CD14-positive monocyte (primary cell): ENCODE measurements around the gene ZNF689. TPM values are rescaled to one million over a fixed set of nuclear protein-coding genes. Genes with fewer than 3 reads are reported as not detected.

Source experiments
- DNase-seq, 3 donors: peaks; one replicate each; pipeline ENCODE4 v3.0.0-alpha.2; 2011 to 2022
- H2AFZ ChIP-seq: 2 replicates; pipeline ENCODE4 v1.6.0; 2012; ENCODE audit warnings: mild to moderate bottlenecking, low read depth, low read length, inconsistent platforms; ENCODE audit not compliant: insufficient read depth, poor library complexity, severe bottlenecking
- H3K27ac ChIP-seq, 2 donors: 1 replicate in 1 of 2; 2 replicates in 1 of 2; pipeline ENCODE4 v1.5.1; 2012 to 2013; ENCODE audit warnings: low read length in 2 of 2, control low read depth in 1 of 2, inconsistent platforms in 1 of 2, low read depth in 1 of 2, mild to moderate bottlenecking in 1 of 2
- H3K27me3 ChIP-seq, 2 donors: one replicate each; pipeline versions ENCODE4 v1.6.0 to v1.6.1; 2011 to 2013; ENCODE audit warnings: low read length in 2 of 2; ENCODE audit not compliant: control insufficient read depth in 2 of 2, insufficient read depth in 2 of 2
- H3K36me3 ChIP-seq, 2 donors: replicated peaks in 1 of 2; 1 replicate in 1 of 2; 2 replicates in 1 of 2; pipeline versions ENCODE4 v1.5.1 to v1.6.1; 2012 to 2013; ENCODE audit warnings: low read length in 2 of 2, control low read depth in 1 of 2, inconsistent platforms in 1 of 2, mild to moderate bottlenecking in 1 of 2; ENCODE audit not compliant: insufficient read depth in 2 of 2, control insufficient read depth in 1 of 2
- H3K4me1 ChIP-seq, 2 donors: 1 replicate in 1 of 2; 2 replicates in 1 of 2; pipeline versions ENCODE4 v1.5.1 to v1.6.1; 2012 to 2013; ENCODE audit warnings: low read length in 2 of 2, control low read depth in 1 of 2, inconsistent platforms in 1 of 2, mild to moderate bottlenecking in 1 of 2, moderate library complexity in 1 of 2; ENCODE audit not compliant: insufficient read depth in 2 of 2, control insufficient read depth in 1 of 2
- H3K4me2 ChIP-seq: replicated peaks from 2 replicates; pipeline ENCODE3; 2012; ENCODE audit warnings: low read length, moderate library complexity, mild to moderate bottlenecking; ENCODE audit not compliant: poor library complexity, severe bottlenecking; ENCODE audit errors: extremely low read depth
- H3K4me3 ChIP-seq, 3 experiments: fragments of 200-600 bp in 1 of 3; sonication (generic) in 1 of 3; replicated peaks in 1 of 3; 1 replicate in 2 of 3; 2 replicates in 1 of 3; pipeline ENCODE4 v1.5.1; 2011 to 2013; ENCODE audit warnings: low read length in 3 of 3, mild to moderate bottlenecking in 3 of 3, control low read depth in 2 of 3, low read depth in 2 of 3, inconsistent platforms in 1 of 3, moderate library complexity in 1 of 3
- H3K79me2 ChIP-seq: 2 replicates; pipeline ENCODE4 v1.6.0; 2012; ENCODE audit warnings: mild to moderate bottlenecking, control low read depth, inconsistent platforms, low read length, moderate library complexity; ENCODE audit not compliant: insufficient read depth
- H3K9ac ChIP-seq: 2 replicates; pipeline ENCODE4 v1.6.0; 2017; ENCODE audit warnings: low read length, mild to moderate bottlenecking; ENCODE audit not compliant: insufficient read depth, poor library complexity, severe bottlenecking
- H3K9me3 ChIP-seq, 2 donors: replicated peaks in 1 of 2; 1 replicate in 1 of 2; 2 replicates in 1 of 2; pipeline versions ENCODE4 v1.5.1 to v1.6.1; 2012 to 2013; ENCODE audit warnings: low read length in 2 of 2, control low read depth in 1 of 2; ENCODE audit not compliant: control insufficient read depth in 1 of 2, insufficient read depth in 1 of 2
- H4K20me1 ChIP-seq: 2 replicates; pipeline ENCODE4 v1.6.0; 2012; ENCODE audit warnings: mild to moderate bottlenecking, low read length, control low read depth, moderate library complexity; ENCODE audit not compliant: insufficient read depth
- H3K27ac Mint-ChIP-seq, 7 donors: one replicate each; pipeline ENCODE4 v1.8.0; 2020; ENCODE audit warnings: mild to moderate bottlenecking in 7 of 7, mixed read lengths in 7 of 7, moderate library complexity in 6 of 7, inconsistent platforms in 2 of 7
- H3K27me3 Mint-ChIP-seq, 3 donors: one replicate each; pipeline ENCODE4 v1.8.0; 2021 to 2022; ENCODE audit warnings: low read depth in 3 of 3, mild to moderate bottlenecking in 3 of 3, mixed read lengths in 3 of 3, moderate library complexity in 3 of 3, inconsistent platforms in 1 of 3
- H3K36me3 Mint-ChIP-seq, 2 donors: one replicate each; pipeline ENCODE4 v1.8.0; 2020; ENCODE audit warnings: mixed read lengths in 2 of 2, inconsistent platforms in 1 of 2, mild to moderate bottlenecking in 1 of 2
- H3K4me1 Mint-ChIP-seq: one replicate; pipeline ENCODE4 v1.8.0; 2020; ENCODE audit warnings: mild to moderate bottlenecking, mixed read lengths
- H3K4me3 Mint-ChIP-seq, 2 donors: one replicate each; pipeline ENCODE4 v1.8.0; 2020; ENCODE audit warnings: mild to moderate bottlenecking in 2 of 2, mixed read lengths in 2 of 2, moderate library complexity in 1 of 2
- H3K9me3 Mint-ChIP-seq, 7 donors: one replicate each; pipeline ENCODE4 v1.8.0; 2020 to 2022; ENCODE audit warnings: mixed read lengths in 7 of 7, mild to moderate bottlenecking in 6 of 7, moderate library complexity in 6 of 7, inconsistent platforms in 2 of 7
- CTCF ChIP-seq: fragments of 200-600 bp; IDR thresholded peaks from one replicate; pipeline ENCODE4 v1.8.0; 2022; ENCODE audit warnings: antibody characterized with exemption, mild to moderate bottlenecking
- WGBS: methylation state at CpG from one replicate; pipeline ENCODE4 v1.1.5; 2013; ENCODE audit warnings: missing lambda C conversion rate; ENCODE audit not compliant: insufficient coverage; 5-methylcytosine and 5-hydroxymethylcytosine counted together
- intact Hi-C, 2 donors: fragments of 100-400 bp; cut with micrococcal nuclease; formaldehyde crosslinking; loops; one replicate each; pipeline versions ENCODE4 v1.15.0 to v1.15.1; 2023
- polyA plus RNA-seq, 3 donors: library from polyadenylated mRNA; depleted of rRNA in 1 of 3; unstranded in 2 of 3; stranded (reverse) in 1 of 3; fragments of 300-500 nt in 2 of 3; fragments of >200 nt in 1 of 3; fragmentation: Illumina TruSeq in 2 of 3; gene quantifications; 1 replicate in 2 of 3; 2 replicates in 1 of 3; pipeline ENCODE4 v1.2.3, GENCODE V29; 2012 to 2021

Gene ZNF689
- polyA plus RNA-seq, 3 donors = 4.1 to 11.2 (median 8.0) TPM

GRCh38 chr16:30656974-30657865 is 47.0 kb upstream of the ZNF689 start:
- no peaks in the 10 kb centered on the region for H3K27me3 ChIP-seq
- H4K20me1 ChIP-seq = peaks cover 40% of the 10 kb centered on the region
- no peak for TF ChIP-seq CTCF
- H3K27me3 Mint-ChIP-seq = peaks cover 0 to 1% (median 0%) of the 10 kb centered on the region in 3 donors
- H3K9me3 Mint-ChIP-seq = peaks cover 0 to 2% (median 0%) of the 10 kb centered on the region in 7 donors
- peak overlapping the region; percentile 90 for H3K4me2 ChIP-seq
- peak overlapping the region; percentile 72 for H2AFZ ChIP-seq
- peaks cover 56 to 63% of the 10 kb centered on the region in 2 donors for H3K36me3 Mint-ChIP-seq
- H3K27ac Mint-ChIP-seq = peak overlapping the region; percentile 81 to 97 (median 95)
- peak overlapping the region; percentile 21 to 76 (median 35) for H3K4me3 ChIP-seq
- H3K79me2 ChIP-seq = peaks cover 45% of the 10 kb centered on the region
- H3K9me3 ChIP-seq = no peaks in the 10 kb centered on the region
- peaks cover 44% of the 10 kb centered on the region for H3K4me1 Mint-ChIP-seq
- peak overlapping the region; percentile 75 to 83 for H3K4me3 Mint-ChIP-seq
- H3K27ac ChIP-seq = peak overlapping the region; percentile 81 to 85
- 39% methylated on average over 28 of the region's 32 CpGs for WGBS
- peaks cover 37 to 50% of the 10 kb centered on the region in 2 donors for H3K4me1 ChIP-seq
- peaks cover 54 to 63% of the 10 kb centered on the region in 2 donors for H3K36me3 ChIP-seq
- peak in 2 of 3 donors; percentile 42 to 56 for DNase-seq
- H3K9ac ChIP-seq = peak overlapping the region; percentile 51
- intact Hi-C loops = loop anchor here (5.0 to 10.0 kb wide), 4 partner anchors 85 to 282 kb away; partner anchors contain the start of genes CFAP119 (in 1 of the 2), FBXL19 (in 1 of the 2), MYL11 (in 1 of the 2) and RNF40 (in 1 of the 2)

- H3K36me3 ChIP-seq = peaks cover 46 to 57% of the 10 kb centered on the region in 2 donors
- peak overlapping the region in 1 of 2 donors; percentile 81 for H3K27ac ChIP-seq
Observed at GRCh38 chr16:30656388-30656787, 46.2 kb upstream of the ZNF689 start.

More at GRCh38 chr16:30656388-30656787, 46.2 kb upstream of the ZNF689 start:
- WGBS = 100% methylated on average over 5 of the region's 8 CpGs
- H3K4me1 ChIP-seq = peaks cover 39 to 50% of the 10 kb centered on the region in 2 donors
- Mint-ChIP-seq H3K4me3 (no peak overlapping the region), H3K27ac (peak overlapping the region in 6 of 7 donors; percentile 11 to 96 (median 75)), H3K36me3 (peaks cover 50 to 57% of the 10 kb centered on the region in 2 donors), H3K4me1 (peaks cover 43% of the 10 kb centered on the region), H3K9me3 (peaks cover 0 to 2% (median 0%) of the 10 kb centered on the region in 7 donors), H3K27me3 (peaks cover 0 to 1% (median 0%) of the 10 kb centered on the region in 3 donors)
- H3K4me3 ChIP-seq = no peak overlapping the region
- no peak overlapping the region for H2AFZ ChIP-seq
- intact Hi-C loops = loop anchor here (5.0 to 10.0 kb wide), 4 partner anchors 84 to 282 kb away; partner anchors contain the start of genes CFAP119 (in 1 of the 2), FBXL19 (in 1 of the 2), MYL11 (in 1 of the 2) and RNF40 (in 1 of the 2)
- DNase-seq = no peak
- H4K20me1 ChIP-seq = peaks cover 38% of the 10 kb centered on the region
- H3K9me3 ChIP-seq = no peaks in the 10 kb centered on the region
- no peak overlapping the region for H3K4me2 ChIP-seq
- no peak overlapping the region for H3K9ac ChIP-seq
- peaks cover 44% of the 10 kb centered on the region for H3K79me2 ChIP-seq
- no peaks in the 10 kb centered on the region for H3K27me3 ChIP-seq
- no peak for TF ChIP-seq CTCF
